Naive thymus-derived CD8-positive, alpha-beta T cell (primary cell): ENCODE measurements around the gene UBN2. TPM values are rescaled to one million over a fixed set of nuclear protein-coding genes. Genes with fewer than 3 reads are reported as not detected.
"Not testable (repeated sequence)": the region's sequence is repeated elsewhere in the genome, so short reads cannot be mapped to it uniquely, and the experiment has no call there.

Experiments used
- ATAC-seq, 2 donors: fragments of 150-1000 bp; cut with Tn5 transposase in 1 of 2; sonication (Bioruptor Pico), chemical (Tn5 transposase) in 1 of 2; 1 replicate in 1 of 2; 2 replicates in 1 of 2; pipeline ENCODE4 v1.10.0; 2021; ENCODE audit warnings: mild to moderate bottlenecking in 2 of 2, moderate library complexity in 2 of 2
- POLR2A ChIA-PET: fragments of 350-600 bp; sonication (Branson Sonifier 250); formaldehyde crosslinking; loops from one replicate; lab custom pipeline; 2021; ENCODE audit warnings: antibody characterized with exemption; lab: Charles Lee
- DNase-seq, 10 donors: peaks; one replicate each; pipeline versions ENCODE4 v3.0.0 to v3.0.0-alpha.2; 2020 to 2022
- H3K27ac Mint-ChIP-seq, 10 donors: one replicate each; pipeline ENCODE4 v1.8.0; 2020 to 2022; ENCODE audit warnings: mild to moderate bottlenecking in 10 of 10, mixed read lengths in 10 of 10, moderate library complexity in 4 of 10, inconsistent platforms in 1 of 10
- H3K27me3 Mint-ChIP-seq, 5 donors: one replicate each; pipeline ENCODE4 v1.8.0; 2021 to 2022; ENCODE audit warnings: mixed read lengths in 5 of 5
- H3K36me3 Mint-ChIP-seq, 3 donors: one replicate each; pipeline ENCODE4 v1.8.0; 2020 to 2022; ENCODE audit warnings: mixed read lengths in 3 of 3, mild to moderate bottlenecking in 2 of 3, inconsistent platforms in 1 of 3
- H3K4me1 Mint-ChIP-seq, 4 donors: one replicate each; pipeline ENCODE4 v1.8.0; 2021 to 2022; ENCODE audit warnings: mixed read lengths in 4 of 4
- H3K4me3 Mint-ChIP-seq, 10 donors: one replicate each; pipeline ENCODE4 v1.8.0; 2020 to 2022; ENCODE audit warnings: mild to moderate bottlenecking in 10 of 10, mixed read lengths in 10 of 10, moderate library complexity in 6 of 10, inconsistent platforms in 1 of 10
- H3K9me3 Mint-ChIP-seq, 9 donors: one replicate each; pipeline ENCODE4 v1.8.0; 2020 to 2022; ENCODE audit warnings: mixed read lengths in 9 of 9, mild to moderate bottlenecking in 3 of 9, inconsistent platforms in 1 of 9, moderate library complexity in 1 of 9
- polyA plus RNA-seq, 3 donors: library from polyadenylated mRNA; unstranded; fragments of 300-500 nt; fragmentation: Illumina TruSeq; gene quantifications; one replicate each; pipeline ENCODE4 v1.2.3, GENCODE V29; 2021
- total RNA-seq, 8 experiments: library from RNA in 2 of 8; stranded (reverse) in 2 of 8; gene quantifications; one replicate each; pipeline ENCODE4 v1.2.3 and lab custom pipeline; 2021 to 2026

UBN2 gene
- total and polyA plus RNA-seq, 5 experiments from 2014 or later, result 3.5 to 31.5 (median 5.9) TPM

DNA sequence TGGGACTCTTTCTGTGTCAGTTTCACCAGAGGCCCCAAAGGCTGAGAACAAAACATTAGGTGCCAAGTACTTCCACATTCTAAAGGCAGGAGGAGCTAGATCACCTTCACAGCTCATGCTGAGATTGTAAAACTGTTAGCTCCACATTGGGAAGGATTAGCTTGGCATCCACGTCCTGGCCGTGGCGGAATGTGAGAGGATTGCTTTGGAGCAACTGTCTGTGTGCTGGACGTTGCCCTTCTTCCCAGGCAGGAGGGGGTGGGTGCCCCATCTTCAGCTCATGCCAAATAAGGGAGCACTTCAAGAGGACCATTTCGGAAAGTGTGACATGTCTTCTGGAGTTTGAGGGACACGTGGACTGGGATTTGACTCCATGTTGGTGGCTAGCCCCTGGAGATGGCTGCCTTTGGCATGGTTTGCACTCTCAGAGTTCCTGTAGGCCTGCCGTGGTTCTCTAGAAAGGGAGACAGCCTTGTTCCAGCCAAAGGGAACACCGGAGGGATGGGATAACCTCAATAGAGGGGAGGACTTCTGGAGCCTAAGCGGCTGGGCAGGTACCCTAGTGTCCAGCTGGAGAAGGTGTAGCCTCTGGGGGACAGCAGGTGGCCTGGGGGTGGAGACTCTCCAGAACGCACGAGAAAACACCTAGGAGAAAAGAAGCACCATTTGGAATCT, 90.2 kb downstream of the UBN2 start:
- DNase-seq (no peak), ATAC-seq (no peak)
- Mint-ChIP-seq H3K4me1 (peaks cover 0 to 1% (median 0%) of the 10 kb centered on the region in 4 donors), H3K27me3 (peaks cover 0 to 3% (median 0%) of the 10 kb centered on the region in 5 donors), H3K36me3 (peaks cover 0 to 2% (median 0%) of the 10 kb centered on the region in 3 donors), H3K27ac (no peak overlapping the region), H3K4me3 (no peak overlapping the region), H3K9me3 (no peaks in the 10 kb centered on the region)
- POLR2A ChIA-PET, result interaction anchor here (0.5 to 1.4 kb wide), 3 partner anchors 9 to 251 kb away, joined by 3 to 6 read pairs (median 3); no protein-coding TSS in a partner anchor

DNA sequence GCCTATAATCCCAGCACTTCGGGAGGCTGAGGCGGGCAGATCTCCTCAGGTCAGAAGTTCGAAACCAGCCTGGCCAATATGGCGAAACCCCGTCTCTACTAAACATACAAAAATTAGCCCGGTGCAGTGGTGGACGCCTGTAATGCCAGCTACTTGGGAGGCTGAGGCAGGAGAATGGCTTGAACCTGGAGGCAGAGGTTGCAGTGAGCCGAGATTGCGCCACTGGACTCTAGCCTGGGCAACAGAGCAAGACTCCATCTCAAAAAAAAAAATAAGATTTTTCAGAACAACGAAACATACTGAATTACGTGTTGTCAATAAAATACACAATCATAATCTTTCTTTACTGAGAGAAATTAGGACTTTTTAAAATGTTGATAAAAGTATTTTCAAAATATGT, 93.7 kb downstream of the UBN2 start:
- H3K27ac Mint-ChIP-seq, H3K4me1 Mint-ChIP-seq, H3K36me3 Mint-ChIP-seq, H3K4me3 Mint-ChIP-seq, H3K27me3 Mint-ChIP-seq, ATAC-seq, DNase-seq, POLR2A ChIA-PET, H3K9me3 Mint-ChIP-seq: not testable (repeated sequence)

DNA sequence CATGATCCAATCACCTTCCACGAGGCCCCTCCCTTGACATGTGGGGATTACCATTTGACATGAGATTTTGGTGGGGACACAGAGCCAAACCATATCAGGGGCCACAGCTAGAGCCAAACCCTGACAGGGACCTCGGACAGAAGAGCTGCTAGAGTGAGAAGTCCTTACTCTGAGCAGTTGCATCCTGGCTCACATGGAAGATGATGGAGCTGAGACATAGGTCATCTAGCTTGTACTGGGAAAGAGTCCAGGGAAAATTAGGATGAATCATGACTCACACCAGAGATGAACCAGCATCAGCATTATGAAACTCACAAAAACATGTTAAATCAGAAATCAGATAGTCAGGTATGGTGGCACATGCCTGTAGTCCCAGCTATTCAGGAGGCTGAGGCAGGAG, 97.3 kb downstream of the UBN2 start:
- Mint-ChIP-seq H3K4me3 (no peak overlapping the region), H3K36me3 (no peaks in the 10 kb centered on the region), H3K4me1 (peaks cover 8 to 13% (median 11%) of the 10 kb centered on the region in 4 donors), H3K27me3 (peaks cover 0 to 1% (median 0%) of the 10 kb centered on the region in 5 donors), H3K9me3 (peaks cover 0 to 10% (median 0%) of the 10 kb centered on the region in 9 donors), H3K27ac (peak overlapping the region in 1 of 10 donors; percentile 14)
- POLR2A ChIA-PET, result interaction anchor here (0.7 kb wide), 1 partner anchor 233 kb away, joined by 4 read pairs; no protein-coding TSS in a partner anchor
- ATAC-seq (no peak), DNase-seq (no peak)

DNA sequence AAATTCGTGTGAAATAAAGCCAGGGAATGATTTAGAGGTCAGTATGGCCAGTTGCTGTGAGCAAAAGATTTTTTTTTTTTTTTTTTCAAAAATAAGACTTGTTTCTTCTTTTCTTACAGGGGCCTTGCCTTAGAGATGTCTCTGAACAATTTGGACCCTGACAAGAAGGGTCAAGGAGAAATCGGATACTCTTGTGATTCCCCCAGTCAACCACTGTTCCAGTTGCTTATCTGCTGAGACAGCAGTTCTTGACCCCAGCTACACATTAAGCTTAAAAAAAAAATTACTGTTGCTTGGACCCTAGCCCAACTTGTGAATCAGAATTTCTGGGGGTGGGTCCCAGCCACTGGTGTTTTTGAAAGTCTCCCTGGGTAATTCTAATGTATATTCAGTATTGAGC, 98.1 kb downstream of the UBN2 start:
- Mint-ChIP-seq H3K4me3 (no peak overlapping the region), H3K27me3 (peaks cover 0 to 1% (median 0%) of the 10 kb centered on the region in 5 donors), H3K9me3 (peaks cover 0 to 10% (median 0%) of the 10 kb centered on the region in 9 donors), H3K36me3 (no peaks in the 10 kb centered on the region), H3K4me1 (peaks cover 8 to 13% (median 11%) of the 10 kb centered on the region in 4 donors), H3K27ac (no peak overlapping the region)
- DNase-seq (no peak), ATAC-seq (no peak)
- POLR2A ChIA-PET, result no interaction called here

DNA sequence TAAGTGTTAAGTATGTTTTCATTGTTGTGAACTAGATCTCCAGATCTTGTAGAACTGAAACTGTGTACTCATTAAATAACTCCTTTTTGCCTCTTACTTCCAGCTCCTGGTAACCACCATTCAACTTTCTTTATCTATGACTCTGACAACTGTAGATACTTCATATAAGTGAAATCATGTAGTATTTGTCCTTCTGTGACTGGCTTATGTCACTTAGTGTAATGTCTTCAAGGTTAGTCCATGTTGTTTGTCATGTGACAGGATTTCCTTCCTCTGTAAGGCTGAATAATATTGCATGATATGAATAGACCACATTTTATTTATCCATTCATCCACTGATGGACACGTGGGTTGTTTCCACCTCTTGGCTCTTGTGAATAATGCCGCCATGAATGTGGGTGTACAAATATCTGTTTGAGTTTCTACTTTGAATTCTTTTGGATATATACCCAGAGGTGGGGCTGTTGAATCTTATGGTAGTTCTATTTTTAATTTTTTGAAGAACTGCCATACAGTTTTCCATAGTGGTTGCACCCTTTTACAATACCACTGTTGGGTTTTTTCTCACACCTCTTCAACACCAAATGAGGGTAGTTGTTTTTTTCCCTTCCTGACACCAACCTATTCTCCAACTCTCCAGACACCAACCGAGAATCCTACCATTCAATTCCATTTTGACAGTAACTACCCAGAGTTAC, 99.4 kb downstream of the UBN2 start:
- ATAC-seq (peak in 1 of 2 donors; percentile 29), DNase-seq (no peak)
- POLR2A ChIA-PET, result interaction anchor here (1.1 kb wide), 1 partner anchor 10 kb away, joined by 3 read pairs; no protein-coding TSS in a partner anchor
- H3K9me3 Mint-ChIP-seq, result peaks cover 0 to 10% (median 0%) of the 10 kb centered on the region in 9 donors
- H3K27me3 Mint-ChIP-seq, result peaks cover 0 to 1% (median 0%) of the 10 kb centered on the region in 5 donors
- peaks cover 8 to 13% (median 11%) of the 10 kb centered on the region in 4 donors for H3K4me1 Mint-ChIP-seq
- no peaks in the 10 kb centered on the region for H3K36me3 Mint-ChIP-seq
- no peak overlapping the region for H3K4me3 Mint-ChIP-seq
- peak overlapping the region in 2 of 10 donors; percentile 40 to 84 for H3K27ac Mint-ChIP-seq

DNA sequence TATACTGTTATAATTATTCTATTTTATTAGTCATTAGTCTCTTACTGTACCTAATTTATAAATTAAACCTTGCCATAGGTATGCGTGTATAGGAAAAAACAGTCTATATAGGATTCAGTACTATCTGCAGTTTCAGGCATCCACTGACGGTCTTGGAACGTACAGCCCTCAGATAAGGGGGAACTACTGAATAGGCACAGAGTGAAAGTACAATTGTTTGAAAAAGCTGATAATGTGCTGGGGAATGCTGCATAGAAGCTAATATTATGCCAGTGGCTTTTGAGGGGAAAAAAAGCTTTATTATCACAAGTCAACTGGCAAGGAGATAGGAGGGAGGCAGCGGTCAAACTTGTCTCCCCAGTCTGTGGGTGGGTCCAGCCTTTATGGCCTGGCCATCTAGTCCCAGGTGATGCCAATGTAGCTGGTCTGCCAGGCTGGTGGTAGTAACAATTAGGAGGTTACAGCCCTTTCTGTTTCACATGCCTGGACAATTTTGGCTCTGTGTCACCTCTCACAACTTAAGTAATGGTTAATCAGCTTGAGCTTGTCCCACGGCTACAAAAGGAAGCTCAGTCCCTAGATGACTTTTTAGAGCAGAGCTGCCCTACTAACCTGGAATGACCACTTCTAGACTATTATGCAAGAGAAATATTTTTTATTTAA, 101.8 kb downstream of the UBN2 start:
- peak overlapping the region in 1 of 10 donors; percentile 59 for H3K27ac Mint-ChIP-seq
- DNase-seq, result no peak
- H3K9me3 Mint-ChIP-seq, result peaks cover 0 to 10% (median 0%) of the 10 kb centered on the region in 9 donors
- H3K4me3 Mint-ChIP-seq, result no peak overlapping the region
- ATAC-seq, result no peak
- no peaks in the 10 kb centered on the region for H3K27me3 Mint-ChIP-seq
- H3K36me3 Mint-ChIP-seq, result no peaks in the 10 kb centered on the region
- POLR2A ChIA-PET, result interaction anchor here (0.7 kb wide), 1 partner anchor 31 kb away, joined by 3 read pairs; no protein-coding TSS in a partner anchor
- peaks cover 7 to 13% (median 11%) of the 10 kb centered on the region in 4 donors for H3K4me1 Mint-ChIP-seq

DNA sequence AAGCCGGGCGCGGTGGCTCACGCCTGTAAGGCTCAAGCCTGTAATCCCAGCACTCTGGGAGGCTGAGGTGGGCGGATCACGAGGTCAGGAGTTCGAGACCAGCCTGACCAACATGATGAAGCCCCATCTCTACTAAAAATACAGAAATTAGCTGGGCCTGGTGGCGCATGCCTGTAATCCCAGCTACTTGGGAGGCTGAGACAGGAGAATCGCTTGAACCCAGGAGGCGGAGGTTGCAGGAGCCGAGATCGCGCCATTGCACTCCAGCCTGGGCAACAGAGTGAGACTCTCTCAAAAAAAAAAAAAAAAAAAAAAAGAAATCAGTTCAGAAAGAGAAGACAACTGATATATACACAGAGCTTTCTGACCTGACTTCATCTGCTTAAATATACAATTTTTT, 102.4 kb downstream of the UBN2 start:
- ATAC-seq, POLR2A ChIA-PET, H3K27me3 Mint-ChIP-seq, H3K36me3 Mint-ChIP-seq, H3K4me3 Mint-ChIP-seq, H3K27ac Mint-ChIP-seq, DNase-seq: not testable (repeated sequence)
- H3K9me3 Mint-ChIP-seq, result peaks cover 0 to 10% (median 0%) of the 10 kb centered on the region in 9 donors
- peaks cover 7 to 13% (median 11%) of the 10 kb centered on the region in 4 donors for H3K4me1 Mint-ChIP-seq

DNA sequence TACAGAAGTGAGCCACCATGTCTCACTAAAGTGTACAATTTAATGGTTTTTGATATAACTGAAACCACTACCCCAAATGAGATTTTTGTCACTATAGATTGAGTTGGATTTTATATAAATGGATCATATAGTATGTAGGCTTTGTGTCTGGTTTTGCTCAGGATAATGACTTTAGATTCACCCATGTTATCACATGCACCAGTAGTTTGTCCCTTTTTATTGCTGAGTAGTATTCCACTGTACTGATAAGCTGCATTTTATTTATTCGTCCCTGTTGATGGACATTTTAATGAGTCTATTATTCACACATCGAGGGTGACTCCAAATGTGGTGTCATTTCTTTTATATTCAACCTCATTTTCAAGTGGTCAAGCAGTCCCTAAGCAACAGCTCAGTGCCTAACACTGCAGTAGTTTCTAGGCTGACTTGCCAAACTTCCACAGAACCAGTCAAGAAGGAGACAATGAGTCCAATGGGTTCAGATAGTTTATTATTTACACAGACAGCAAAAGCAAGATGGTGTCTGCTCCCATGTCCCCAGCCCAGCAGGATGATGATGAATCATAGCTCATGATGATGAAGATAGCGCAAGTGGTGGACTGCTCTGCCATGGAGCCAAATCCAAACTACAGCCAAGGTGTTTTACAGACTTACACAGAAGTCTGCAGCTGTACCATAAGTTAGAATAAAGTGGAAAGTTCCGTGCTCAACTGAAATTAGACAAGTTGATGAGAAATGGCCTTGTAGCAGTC, 103.5 kb downstream of the UBN2 start:
- Mint-ChIP-seq H3K27me3 (no peaks in the 10 kb centered on the region), H3K36me3 (no peaks in the 10 kb centered on the region), H3K27ac (no peak overlapping the region), H3K9me3 (peaks cover 0 to 17% (median 0%) of the 10 kb centered on the region in 9 donors), H3K4me3 (no peak overlapping the region), H3K4me1 (peaks cover 11 to 19% (median 16%) of the 10 kb centered on the region in 4 donors)
- ATAC-seq, result no peak
- no peak for DNase-seq
- POLR2A ChIA-PET, result interaction anchor here (0.6 kb wide), 1 partner anchor 10 kb away, joined by 7 read pairs; no protein-coding TSS in a partner anchor

DNA sequence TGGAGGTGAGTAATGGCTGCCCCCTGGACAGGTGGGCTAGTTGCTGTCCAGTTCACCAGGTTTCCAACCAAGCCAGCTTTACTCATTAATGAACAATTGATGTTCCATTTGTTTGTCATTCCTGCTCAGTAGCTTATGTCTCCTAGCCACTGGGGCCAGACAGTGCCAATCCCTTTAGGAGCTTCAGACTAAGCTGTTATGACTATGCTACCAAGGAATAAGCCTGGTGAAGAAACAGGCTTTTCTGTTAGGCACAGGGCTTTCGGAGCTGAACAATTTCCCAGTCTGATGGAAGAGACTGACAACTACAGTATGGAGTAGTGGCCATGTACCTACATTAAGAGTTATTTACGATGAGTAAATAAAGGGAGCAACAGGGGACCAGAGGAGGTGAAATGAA, 108.0 kb downstream of the UBN2 start:
- Mint-ChIP-seq H3K36me3 (peaks cover 4 to 7% (median 5%) of the 10 kb centered on the region in 3 donors), H3K27ac (peak overlapping the region; percentile 98 to 100 (median 100)), H3K27me3 (peaks cover 0 to 7% (median 0%) of the 10 kb centered on the region in 5 donors), H3K9me3 (peaks cover 0 to 17% (median 4%) of the 10 kb centered on the region in 9 donors), H3K4me1 (peaks cover 20 to 43% (median 34%) of the 10 kb centered on the region in 4 donors), H3K4me3 (peak overlapping the region; percentile 93 to 100 (median 99))
- POLR2A ChIA-PET, result interaction anchor here (1.8 to 4.1 kb wide), 2 partner anchors 21 to 107 kb away, joined by 9 to 78 read pairs; partner anchors contain the start of genes LUC7L2 and UBN2
- ATAC-seq (no peak), DNase-seq (no peak)

DNA sequence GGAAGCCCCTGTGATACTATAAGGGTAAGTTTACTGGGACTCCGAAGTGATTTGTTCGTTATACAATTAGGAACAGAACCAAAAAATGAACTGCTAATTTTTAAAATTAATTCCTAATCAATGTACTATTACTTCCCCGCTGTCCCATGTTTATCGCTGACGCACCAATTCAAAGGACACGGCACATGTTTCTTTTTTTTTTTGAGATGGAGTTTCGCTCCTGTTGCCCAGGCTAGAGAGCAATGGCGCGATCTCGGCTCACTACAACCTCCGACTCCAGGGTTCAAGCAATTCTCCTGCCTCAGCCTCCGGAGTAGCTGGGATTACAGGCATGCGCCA, 108.6 kb downstream of the UBN2 start:
- POLR2A ChIA-PET, result interaction anchor here (0.9 to 4.1 kb wide), 9 partner anchors 10 to 1138 kb away, joined by 3 to 78 read pairs (median 4); partner anchors contain the start of genes LUC7L2 and UBN2
- H3K36me3 Mint-ChIP-seq, result peaks cover 4 to 7% (median 5%) of the 10 kb centered on the region in 3 donors
- DNase-seq, result no peak
- peak overlapping the region; percentile 93 to 100 (median 99) for H3K4me3 Mint-ChIP-seq
- peaks cover 20 to 43% (median 38%) of the 10 kb centered on the region in 4 donors for H3K4me1 Mint-ChIP-seq
- H3K9me3 Mint-ChIP-seq, result peaks cover 0 to 17% (median 4%) of the 10 kb centered on the region in 9 donors
- peak overlapping the region; percentile 98 to 100 (median 100) for H3K27ac Mint-ChIP-seq
- no peak for ATAC-seq
- H3K27me3 Mint-ChIP-seq, result peaks cover 0 to 7% (median 0%) of the 10 kb centered on the region in 5 donors

DNA sequence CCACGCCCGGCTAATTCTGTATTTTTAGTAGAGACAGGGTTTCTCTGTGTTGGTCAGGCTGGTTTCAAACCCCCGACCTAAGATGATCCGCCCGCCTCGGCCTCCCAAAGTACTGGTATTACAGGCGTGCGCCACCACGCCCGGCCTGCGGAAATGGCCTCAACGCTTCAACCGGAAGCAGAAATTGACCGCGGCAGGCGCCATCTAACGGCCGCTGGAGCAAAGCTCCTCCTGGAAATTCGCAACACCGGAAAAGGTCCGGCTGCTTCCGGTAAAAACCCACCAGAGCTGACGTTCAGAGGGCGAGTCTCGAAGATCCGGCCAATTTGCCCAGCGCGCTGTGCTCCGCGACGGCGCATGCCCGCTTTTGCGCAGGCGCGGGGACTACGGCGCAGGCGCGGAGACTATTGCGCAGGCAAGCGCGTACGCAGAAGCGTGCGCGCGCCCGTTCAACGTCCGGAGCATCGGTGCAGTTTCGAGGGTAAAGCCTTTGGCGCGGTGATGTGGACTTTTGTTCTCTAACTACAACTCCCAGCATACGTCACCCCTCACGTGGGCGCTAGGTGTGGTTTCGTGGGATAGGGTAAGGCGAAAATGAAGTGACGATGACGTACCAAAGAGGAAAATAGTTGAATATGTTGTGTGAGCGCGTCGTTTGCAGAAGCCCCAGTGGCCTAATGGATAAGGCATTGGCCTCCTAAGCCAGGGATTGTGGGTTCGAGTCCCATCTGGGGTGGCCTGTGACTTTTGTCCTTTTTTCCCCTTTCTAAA, 109.2 kb downstream of the UBN2 start:
- POLR2A ChIA-PET, result interaction anchor here (0.7 to 4.1 kb wide), 13 partner anchors 9 to 1138 kb away, joined by 3 to 78 read pairs (median 4); partner anchors contain the start of genes LUC7L2 and UBN2
- DNase-seq (peak; percentile 94 to 100 (median 98)), ATAC-seq (peak; percentile 81 to 86)
- peaks cover 0 to 17% (median 4%) of the 10 kb centered on the region in 9 donors for H3K9me3 Mint-ChIP-seq
- H3K36me3 Mint-ChIP-seq, result peaks cover 4 to 7% (median 5%) of the 10 kb centered on the region in 3 donors
- H3K27me3 Mint-ChIP-seq, result peaks cover 0 to 7% (median 0%) of the 10 kb centered on the region in 5 donors
- peak overlapping the region; percentile 93 to 100 (median 99) for H3K4me3 Mint-ChIP-seq
- peaks cover 23 to 43% (median 41%) of the 10 kb centered on the region in 4 donors for H3K4me1 Mint-ChIP-seq
- peak overlapping the region; percentile 98 to 100 (median 100) for H3K27ac Mint-ChIP-seq
